Activated naive CD8-positive, alpha-beta T cell treated with anti-CD3 and anti-CD28 coated beads for 36 hours (primary cell): Measurements from ENCODE around the gene FAM114A2. TPM values are rescaled to one million over a fixed set of nuclear protein-coding genes. Genes with fewer than 3 reads are reported as not detected.

Experiments
- DNase-seq: peaks from one replicate; pipeline ENCODE4 v3.0.0; 2021
- H3K27ac Mint-ChIP-seq: one replicate; pipeline ENCODE4 v1.8.0; 2022; ENCODE audit warnings: mild to moderate bottlenecking, moderate library complexity, mixed read lengths
- H3K27me3 Mint-ChIP-seq: one replicate; pipeline ENCODE4 v1.8.0; 2022; ENCODE audit warnings: mild to moderate bottlenecking, mixed read lengths
- H3K36me3 Mint-ChIP-seq: one replicate; pipeline ENCODE4 v1.8.0; 2021; ENCODE audit warnings: mild to moderate bottlenecking, mixed read lengths
- H3K4me1 Mint-ChIP-seq: one replicate; pipeline ENCODE4 v1.8.0; 2021; ENCODE audit warnings: mixed read lengths
- H3K4me3 Mint-ChIP-seq: one replicate; pipeline ENCODE4 v1.8.0; 2022; ENCODE audit warnings: mild to moderate bottlenecking, moderate library complexity, mixed read lengths
- H3K9me3 Mint-ChIP-seq: one replicate; pipeline ENCODE4 v1.8.0; 2022; ENCODE audit warnings: mixed read lengths
- total RNA-seq, 2 experiments: library from RNA; stranded (reverse); gene quantifications; one replicate each; pipeline ENCODE4 v1.2.3, GENCODE V29; 2021

The FAM114A2 gene
- total RNA-seq, 2 experiments from 2014 or later = 24.8 to 28.9 TPM

- Mint-ChIP-seq H3K36me3 (peaks cover 12% of the 10 kb centered on the region), H3K27ac (no peak overlapping the region), H3K4me1 (peaks cover 24% of the 10 kb centered on the region), H3K27me3 (no peaks in the 10 kb centered on the region), H3K9me3 (no peaks in the 10 kb centered on the region), H3K4me3 (no peak overlapping the region)
- DNase-seq = no peak
Observed at GRCh38 chr5:154060606-154061005, 21.9 kb upstream of the FAM114A2 start.

GRCh38 chr5:154059583-154059982 is 20.9 kb upstream of the FAM114A2 start:
- H3K4me3 Mint-ChIP-seq = no peak overlapping the region
- H3K27me3 Mint-ChIP-seq = no peaks in the 10 kb centered on the region
- H3K36me3 Mint-ChIP-seq = peaks cover 15% of the 10 kb centered on the region

GRCh38 chr5:154059039-154059430 is 20.3 kb upstream of the FAM114A2 start:
- no peak overlapping the region for H3K4me3 Mint-ChIP-seq
- H3K4me1 Mint-ChIP-seq = peaks cover 27% of the 10 kb centered on the region

More at GRCh38 chr5:154059583-154059982, 20.9 kb upstream of the FAM114A2 start:
- Mint-ChIP-seq H3K27ac (no peak overlapping the region), H3K9me3 (no peaks in the 10 kb centered on the region), H3K4me1 (peaks cover 24% of the 10 kb centered on the region)
- DNase-seq = no peak

GRCh38 chr5:154058055-154059038 is 19.6 kb upstream of the FAM114A2 start:
- Mint-ChIP-seq H3K4me1 (peaks cover 33% of the 10 kb centered on the region), H3K9me3 (no peaks in the 10 kb centered on the region), H3K36me3 (peaks cover 23% of the 10 kb centered on the region), H3K27me3 (no peaks in the 10 kb centered on the region), H3K4me3 (no peak overlapping the region), H3K27ac (no peak overlapping the region)
- DNase-seq = no peak

More at GRCh38 chr5:154059039-154059430, 20.3 kb upstream of the FAM114A2 start:
- Mint-ChIP-seq H3K9me3 (no peaks in the 10 kb centered on the region), H3K27me3 (no peaks in the 10 kb centered on the region), H3K27ac (no peak overlapping the region), H3K36me3 (peaks cover 18% of the 10 kb centered on the region)
- DNase-seq = no peak

- peaks cover 47% of the 10 kb centered on the region for H3K36me3 Mint-ChIP-seq
- no peaks in the 10 kb centered on the region for H3K9me3 Mint-ChIP-seq
Observed at GRCh38 chr5:154055201-154055600, 16.5 kb upstream of the FAM114A2 start.

GRCh38 chr5:154053468-154053867 is 14.8 kb upstream of the FAM114A2 start:
- no peaks in the 10 kb centered on the region for H3K9me3 Mint-ChIP-seq
- peaks cover 31% of the 10 kb centered on the region for H3K4me1 Mint-ChIP-seq
- no peak overlapping the region for H3K4me3 Mint-ChIP-seq
- peaks cover 50% of the 10 kb centered on the region for H3K36me3 Mint-ChIP-seq
- H3K27me3 Mint-ChIP-seq = no peaks in the 10 kb centered on the region
- no peak overlapping the region for H3K27ac Mint-ChIP-seq
- no peak for DNase-seq

More at GRCh38 chr5:154055201-154055600, 16.5 kb upstream of the FAM114A2 start:
- no peak for DNase-seq
- H3K27ac Mint-ChIP-seq = no peak overlapping the region
- H3K27me3 Mint-ChIP-seq = no peaks in the 10 kb centered on the region
- peaks cover 45% of the 10 kb centered on the region for H3K4me1 Mint-ChIP-seq
- no peak overlapping the region for H3K4me3 Mint-ChIP-seq

- Mint-ChIP-seq H3K4me1 (peaks cover 44% of the 10 kb centered on the region), H3K27me3 (no peaks in the 10 kb centered on the region), H3K27ac (no peak overlapping the region), H3K4me3 (no peak overlapping the region), H3K9me3 (no peaks in the 10 kb centered on the region), H3K36me3 (peaks cover 60% of the 10 kb centered on the region)
- no peak for DNase-seq
Observed at GRCh38 chr5:154049636-154050035, 10.9 kb upstream of the FAM114A2 start.

GRCh38 chr5:154047324-154047723 is 8.6 kb upstream of the FAM114A2 start:
- H3K4me3 Mint-ChIP-seq = no peak overlapping the region
- H3K27me3 Mint-ChIP-seq = no peaks in the 10 kb centered on the region
- H3K9me3 Mint-ChIP-seq = no peaks in the 10 kb centered on the region
- peaks cover 41% of the 10 kb centered on the region for H3K36me3 Mint-ChIP-seq
- peak overlapping the region; percentile 34 for H3K27ac Mint-ChIP-seq
- H3K4me1 Mint-ChIP-seq = peaks cover 34% of the 10 kb centered on the region
- DNase-seq = no peak

GRCh38 chr5:154046486-154046885 is 7.8 kb upstream of the FAM114A2 start:
- Mint-ChIP-seq H3K36me3 (peaks cover 36% of the 10 kb centered on the region), H3K27ac (peak overlapping the region; percentile 28), H3K4me3 (no peak overlapping the region), H3K27me3 (no peaks in the 10 kb centered on the region), H3K4me1 (peaks cover 35% of the 10 kb centered on the region), H3K9me3 (no peaks in the 10 kb centered on the region)
- DNase-seq = no peak

- no peak for DNase-seq
- Mint-ChIP-seq H3K4me3 (no peak overlapping the region), H3K27ac (peak overlapping the region; percentile 18), H3K9me3 (no peaks in the 10 kb centered on the region), H3K27me3 (no peaks in the 10 kb centered on the region), H3K36me3 (peaks cover 25% of the 10 kb centered on the region), H3K4me1 (peaks cover 45% of the 10 kb centered on the region)
Observed at GRCh38 chr5:154044581-154044980, 5.9 kb upstream of the FAM114A2 start.

GRCh38 chr5:154044099-154044498 is 5.4 kb upstream of the FAM114A2 start:
- H3K27ac Mint-ChIP-seq = no peak overlapping the region
- no peak for DNase-seq
- peaks cover 25% of the 10 kb centered on the region for H3K36me3 Mint-ChIP-seq
- H3K4me3 Mint-ChIP-seq = no peak overlapping the region
- H3K4me1 Mint-ChIP-seq = peaks cover 47% of the 10 kb centered on the region
- H3K9me3 Mint-ChIP-seq = no peaks in the 10 kb centered on the region
- H3K27me3 Mint-ChIP-seq = no peaks in the 10 kb centered on the region

GRCh38 chr5:154042766-154043165 is 4.1 kb upstream of the FAM114A2 start:
- no peaks in the 10 kb centered on the region for H3K27me3 Mint-ChIP-seq
- H3K4me1 Mint-ChIP-seq = peaks cover 42% of the 10 kb centered on the region
- no peak overlapping the region for H3K4me3 Mint-ChIP-seq
- no peaks in the 10 kb centered on the region for H3K9me3 Mint-ChIP-seq
- no peak for DNase-seq
- peaks cover 28% of the 10 kb centered on the region for H3K36me3 Mint-ChIP-seq
- H3K27ac Mint-ChIP-seq = no peak overlapping the region

GRCh38 chr5:154039458-154039829 is 734 bp upstream of the FAM114A2 start:
- no peak for DNase-seq
- H3K36me3 Mint-ChIP-seq = peaks cover 9% of the 10 kb centered on the region
- peak overlapping the region; percentile 97 for H3K27ac Mint-ChIP-seq
- H3K4me1 Mint-ChIP-seq = peaks cover 37% of the 10 kb centered on the region
- no peaks in the 10 kb centered on the region for H3K9me3 Mint-ChIP-seq
- peak overlapping the region; percentile 98 for H3K4me3 Mint-ChIP-seq
- H3K27me3 Mint-ChIP-seq = no peaks in the 10 kb centered on the region

GRCh38 chr5:154038261-154038706 is 426 bp downstream of the FAM114A2 start:
- peak overlapping the region; percentile 98 for H3K4me3 Mint-ChIP-seq
- DNase-seq = peak; percentile 58
- H3K9me3 Mint-ChIP-seq = no peaks in the 10 kb centered on the region
- H3K36me3 Mint-ChIP-seq = peaks cover 16% of the 10 kb centered on the region
- no peaks in the 10 kb centered on the region for H3K27me3 Mint-ChIP-seq
- H3K27ac Mint-ChIP-seq = peak overlapping the region; percentile 97
- H3K4me1 Mint-ChIP-seq = peaks cover 40% of the 10 kb centered on the region

- DNase-seq = no peak
- Mint-ChIP-seq H3K4me3 (no peak overlapping the region), H3K27me3 (no peaks in the 10 kb centered on the region), H3K36me3 (peaks cover 26% of the 10 kb centered on the region), H3K4me1 (peaks cover 26% of the 10 kb centered on the region), H3K27ac (no peak overlapping the region), H3K9me3 (no peaks in the 10 kb centered on the region)
Observed at GRCh38 chr5:154034944-154035343, 3.8 kb downstream of the FAM114A2 start.
